Transverse colon (tissue), 4 donors: Measurements from ENCODE around the gene NIPSNAP2.

Experiments used
- CTCF ChIP-seq, 5 experiments: fragments of 200-600 bp in 3 of 5; fragments of 450-650 bp in 2 of 5; sonication (generic) in 3 of 5; IDR thresholded peaks; 1 replicate in 2 of 5; 2 replicates in 3 of 5; pipeline ENCODE4 v1.5.1; 2016 to 2017; ENCODE audit warnings: antibody characterized with exemption in 5 of 5, inconsistent platforms in 3 of 5, mild to moderate bottlenecking in 2 of 5, moderate library complexity in 1 of 5
- EP300 ChIP-seq: sonication (generic); formaldehyde crosslinking; IDR thresholded peaks from one replicate; pipeline ENCODE4 v1.6.1; 2017; ENCODE audit warnings: antibody characterized with exemption, low read depth
- POLR2A ChIP-seq: fragments of 450-650 bp; IDR thresholded peaks from one replicate; pipeline ENCODE4 v1.6.1; 2016; ENCODE audit warnings: antibody characterized with exemption, mild to moderate bottlenecking, moderate library complexity
- POLR2AphosphoS5 ChIP-seq, 3 donors: sonication (generic); formaldehyde crosslinking; IDR thresholded peaks; one replicate each; pipeline ENCODE4 v1.6.1; 2016; ENCODE audit warnings: antibody characterized with exemption in 3 of 3

- TF ChIP-seq CTCF (IDR thresholded peaks at IDR 0.05): no peak
- TF ChIP-seq POLR2AphosphoS5 (IDR thresholded peaks at IDR 0.05): no peak
- TF ChIP-seq POLR2A: no peak
- no peak for TF ChIP-seq EP300
These were observed 66.0 kb downstream of the NIPSNAP2 start for GRCh38 chr7:56030340-56030739.
